ENCODE measurements around the gene CALR3. TPM values are rescaled to one million over a fixed set of nuclear protein-coding genes. Genes with fewer than 3 reads are reported as not detected.
A peak's percentile ranks its signal among the peaks of the same experiment; 100 is the strongest.
"Not testable (repeated sequence)": the region's sequence is repeated elsewhere in the genome, so short reads cannot be mapped to it uniquely, and the experiment has no call there.

CALR3 gene
- total RNA-seq, 8 experiments from 2014 or later, result 0.16 to 0.43 (median 0.27) TPM; not detected in 4

- Histone ChIP-seq H3K4me3 (no peak overlapping the region), H3K4me1 (replicated peaks in 1 of 2) (peaks cover 35 to 41% of the 10 kb centered on the region in 2 donors), H3K27ac (peak overlapping the region in 1 of 2 donors; percentile 59)
- peak in 5 of 8 experiments; percentile 3 to 77 (median 42) for ATAC-seq (replicated peaks in 6 of 8)
- WGBS, 10 experiments, result 27 to 100% (median 80%) methylated on average over 2 to 9 of the region's 25 CpGs; no CpG with 5 or more reads in 2 of the 10 experiments
- in situ Hi-C loops (cut with MboI; ENCODE audit: low pct_unique_long_range_greater_than_20kb in 2 of 9, low sequenced_read_pairs in 9 of 9, unreplicated experiment in 9 of 9), result no loop called here
Observed at GRCh38 chr19:16458391-16459341, 37.3 kb downstream of the CALR3 start.

GRCh38 chr19:16457954-16458331 lies 38.0 kb downstream of the CALR3 start:
- ATAC-seq (replicated peaks in 6 of 8), result peak in 3 of 8 experiments; percentile 4 to 25 (median 7)
- in situ Hi-C loops (cut with MboI; ENCODE audit: low pct_unique_long_range_greater_than_20kb in 2 of 9, low sequenced_read_pairs in 9 of 9, unreplicated experiment in 9 of 9), result no loop called here
- H3K27ac ChIP-seq, result peak overlapping the region in 1 of 2 donors; percentile 59
- H3K4me3 ChIP-seq, result no peak overlapping the region
- WGBS, 10 experiments, result 0% methylated on average over 2 of the region's 8 CpGs; no CpG with 5 or more reads in 9 of the 10 experiments
- peaks cover 39 to 46% of the 10 kb centered on the region in 2 donors for H3K4me1 ChIP-seq (replicated peaks in 1 of 2)

DNA sequence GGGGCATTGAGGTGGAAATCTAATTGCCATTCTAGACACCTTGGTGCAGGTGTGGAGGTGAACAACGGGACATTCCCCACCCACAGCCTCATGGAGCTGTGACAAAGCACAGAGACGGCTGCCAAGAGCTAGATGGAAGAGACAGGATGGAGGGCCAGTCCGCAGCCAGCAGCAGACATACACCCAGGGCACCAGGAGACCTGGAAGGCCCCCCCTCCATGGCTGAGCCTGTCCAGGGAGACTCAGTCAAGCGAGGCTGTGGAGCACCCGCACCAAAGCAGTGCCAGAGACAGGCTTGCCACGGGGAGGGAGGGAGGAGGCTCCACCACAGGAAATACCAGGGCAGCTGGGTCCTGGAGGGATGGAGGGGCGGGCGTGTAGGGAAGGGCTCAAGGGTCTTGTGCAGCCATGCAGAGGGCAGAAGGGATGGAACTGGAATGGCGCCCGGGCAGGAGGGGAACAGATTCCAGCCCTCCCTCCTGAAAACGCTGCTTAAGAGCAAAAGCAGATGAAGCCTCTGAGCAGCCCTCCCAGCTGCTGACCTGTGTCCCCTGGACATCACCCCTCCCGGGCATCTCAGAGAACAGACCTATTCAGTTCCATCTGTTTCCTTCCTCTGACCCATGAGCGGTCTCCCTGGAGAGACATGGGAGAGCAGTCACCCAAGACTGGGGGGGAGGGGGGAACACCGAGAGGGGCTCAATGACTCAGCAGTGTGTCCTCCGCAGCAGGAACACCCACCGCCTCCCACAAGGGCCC lies 38.6 kb downstream of the CALR3 start:
- peak; percentile 5 to 57 (median 49) for ATAC-seq (replicated peaks in 6 of 8)
- in situ Hi-C loops (cut with MboI; ENCODE audit: low pct_unique_long_range_greater_than_20kb in 2 of 9, low sequenced_read_pairs in 9 of 9, unreplicated experiment in 9 of 9), result no loop called here
- no peak overlapping the region for H3K4me3 ChIP-seq
- H3K4me1 ChIP-seq (replicated peaks in 1 of 2), result peaks cover 39 to 46% of the 10 kb centered on the region in 2 donors
- 47 to 100% methylated on average over 1 to 3 of the region's 16 CpGs; no CpG with 5 or more reads in 8 of the 10 experiments for WGBS, 10 experiments
- H3K27ac ChIP-seq, result peak overlapping the region; percentile 59 to 65

DNA sequence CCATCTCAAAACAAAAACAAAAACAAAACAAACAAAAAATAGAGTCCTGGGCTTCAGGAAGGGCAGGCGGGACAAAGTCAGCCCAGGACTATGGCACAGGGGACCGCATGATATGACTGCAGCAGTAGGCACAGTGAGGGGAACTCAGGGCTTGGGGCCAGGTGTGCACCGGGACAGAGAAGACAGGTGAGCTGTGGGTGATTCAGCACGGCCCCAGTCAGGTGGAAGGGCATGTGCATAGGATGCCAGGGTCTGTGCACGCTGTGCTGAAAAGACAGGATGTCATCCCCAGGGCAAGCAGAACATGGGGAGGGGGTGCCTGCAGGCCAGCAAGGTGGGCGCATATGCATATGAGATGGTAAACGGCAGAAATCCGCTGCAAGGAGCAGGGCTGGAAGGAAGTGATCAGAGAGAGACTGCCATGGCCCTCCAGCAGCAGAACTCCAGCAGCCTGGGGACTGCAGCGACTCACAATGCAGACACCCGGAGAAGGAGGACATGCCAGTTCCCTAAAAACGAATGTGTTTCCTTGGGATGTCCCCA lies 39.2 kb downstream of the CALR3 start:
- in situ Hi-C loops (cut with MboI; ENCODE audit: low pct_unique_long_range_greater_than_20kb in 2 of 9, low sequenced_read_pairs in 9 of 9, unreplicated experiment in 9 of 9), result no loop called here
- peak in 1 of 8 experiments; percentile 7 for ATAC-seq (replicated peaks in 6 of 8)
- H3K27ac ChIP-seq, result peak overlapping the region; percentile 59 to 65
- no peak overlapping the region for H3K4me3 ChIP-seq
- WGBS, 10 experiments, result 47 to 100% (median 78%) methylated on average over 1 to 6 of the region's 11 CpGs; no CpG with 5 or more reads in 3 of the 10 experiments
- peaks cover 39 to 46% of the 10 kb centered on the region in 2 donors for H3K4me1 ChIP-seq (replicated peaks in 1 of 2)

DNA sequence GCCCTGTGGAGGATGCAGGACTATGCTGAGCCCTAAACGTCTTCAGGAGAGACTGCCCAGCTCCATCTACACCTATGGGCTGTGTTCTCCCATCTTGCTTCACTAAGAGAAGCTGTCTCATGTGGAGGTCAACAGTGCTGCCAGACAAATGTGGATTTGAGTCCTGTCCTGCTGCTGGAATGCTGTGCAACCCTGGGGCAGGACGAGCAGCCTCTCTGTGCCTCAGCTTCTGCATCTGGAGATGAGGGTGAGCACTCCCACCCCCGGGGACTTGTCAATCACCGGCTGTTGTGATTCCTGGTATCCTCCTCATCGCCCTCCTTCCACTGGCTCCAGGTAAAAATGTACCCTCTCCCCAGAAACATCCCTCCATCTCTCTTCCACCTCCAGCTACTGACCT lies 40.5 kb downstream of the CALR3 start:
- ATAC-seq (replicated peaks in 6 of 8), result no peak
- no peak overlapping the region for H3K27ac ChIP-seq
- peaks cover 39 to 46% of the 10 kb centered on the region in 2 donors for H3K4me1 ChIP-seq (replicated peaks in 1 of 2)
- no peak overlapping the region for H3K4me3 ChIP-seq
- in situ Hi-C loops (cut with MboI; ENCODE audit: low pct_unique_long_range_greater_than_20kb in 2 of 9, low sequenced_read_pairs in 9 of 9, unreplicated experiment in 9 of 9), result no loop called here
- WGBS, 10 experiments, result 80 to 100% (median 93%) methylated on average over 1 to 3 of the region's 5 CpGs; no CpG with 5 or more reads in 5 of the 10 experiments

DNA sequence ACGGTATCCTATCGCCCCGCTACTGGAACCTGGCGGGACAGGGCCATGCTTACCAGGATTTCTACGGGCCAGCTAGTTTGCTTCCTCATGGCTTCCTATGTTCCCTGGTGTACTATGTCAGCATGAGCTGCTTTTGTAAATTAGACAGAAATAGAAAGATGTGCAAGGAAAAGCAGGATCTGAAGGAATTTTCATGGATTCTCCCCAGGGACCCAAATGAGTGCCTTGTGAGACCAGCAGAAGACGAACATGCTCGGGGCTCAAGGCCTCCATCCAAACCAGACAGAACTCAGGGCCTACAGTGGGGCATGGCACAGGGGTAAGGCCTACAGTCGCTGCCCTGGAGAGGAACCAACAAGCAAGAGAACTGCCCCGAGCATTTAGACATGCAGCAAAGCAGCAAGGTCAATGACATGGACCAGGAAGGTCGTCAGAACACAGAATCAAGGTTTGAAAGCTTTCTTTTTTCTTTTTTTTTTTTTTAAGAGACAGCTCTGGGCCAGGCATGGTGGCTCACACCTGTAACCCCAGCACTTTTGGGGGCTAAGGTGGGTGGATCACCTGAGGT lies 41.5 kb downstream of the CALR3 start:
- H3K4me3 ChIP-seq, result no peak overlapping the region
- ATAC-seq (replicated peaks in 6 of 8), result peak in 5 of 8 experiments; percentile 20 to 40 (median 24)
- in situ Hi-C loops (cut with MboI; ENCODE audit: low pct_unique_long_range_greater_than_20kb in 2 of 9, low sequenced_read_pairs in 9 of 9, unreplicated experiment in 9 of 9), result no loop called here
- H3K27ac ChIP-seq, result peak overlapping the region; percentile 38 to 64
- peaks cover 37 to 45% of the 10 kb centered on the region in 2 donors for H3K4me1 ChIP-seq (replicated peaks in 1 of 2)
- 60 to 88% (median 73%) methylated on average over 1 to 9 of the region's 10 CpGs; no CpG with 5 or more reads in 3 of the 10 experiments for WGBS, 10 experiments

- in situ Hi-C loops (cut with MboI; ENCODE audit: low pct_unique_long_range_greater_than_20kb in 2 of 9, low sequenced_read_pairs in 9 of 9, unreplicated experiment in 9 of 9), result no loop called here
- no peak overlapping the region for H3K27ac ChIP-seq
- no peak overlapping the region for H3K4me3 ChIP-seq
- 33 to 100% (median 92%) methylated on average over 1 to 7 of the region's 8 CpGs for WGBS, 10 experiments
- H3K4me1 ChIP-seq (replicated peaks in 1 of 2), result peaks cover 22 to 25% of the 10 kb centered on the region in 2 donors
- ATAC-seq (replicated peaks in 6 of 8), result peak in 1 of 8 experiments; percentile 75
Observed at GRCh38 chr19:16452325-16452724, 43.6 kb downstream of the CALR3 start.

GRCh38 chr19:16449330-16449961 lies 46.5 kb downstream of the CALR3 start:
- 50 to 97% (median 89%) methylated on average over 2 to 6 of the region's 6 CpGs for WGBS, 10 experiments
- Histone ChIP-seq H3K27ac (no peak overlapping the region), H3K4me1 (replicated peaks in 1 of 2) (peaks cover 31 to 33% of the 10 kb centered on the region in 2 donors), H3K4me3 (no peak overlapping the region)
- ATAC-seq (replicated peaks in 6 of 8), result no peak
- in situ Hi-C loops (cut with MboI; ENCODE audit: low pct_unique_long_range_greater_than_20kb in 2 of 9, low sequenced_read_pairs in 9 of 9, unreplicated experiment in 9 of 9), result no loop called here

DNA sequence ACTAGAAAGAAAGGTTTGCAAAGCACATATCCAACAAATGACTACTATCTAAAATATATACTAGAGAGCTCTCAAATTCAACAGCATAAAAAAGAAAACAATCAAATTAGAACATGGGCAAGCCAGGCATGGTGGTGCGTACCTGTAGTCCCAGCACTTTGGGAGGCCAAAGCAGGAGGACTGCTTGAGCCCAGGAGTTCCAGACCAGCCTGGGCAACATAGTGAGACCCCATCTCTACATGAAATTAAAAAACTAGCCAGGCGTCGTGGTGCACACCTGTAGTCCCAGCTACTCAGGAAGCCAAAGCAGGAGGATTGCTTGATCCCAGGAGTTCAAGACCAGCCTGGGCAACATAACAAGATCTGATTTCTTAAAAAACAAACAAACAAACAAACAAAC lies 47.1 kb downstream of the CALR3 start:
- 67 to 100% (median 100%) methylated on average over 1 to 3 of the region's 3 CpGs; no CpG with 5 or more reads in 1 of the 10 experiments for WGBS, 10 experiments
- in situ Hi-C loops (cut with MboI; ENCODE audit: low pct_unique_long_range_greater_than_20kb in 2 of 9, low sequenced_read_pairs in 9 of 9, unreplicated experiment in 9 of 9); ATAC-seq (replicated peaks in 6 of 8); H3K27ac ChIP-seq; H3K4me3 ChIP-seq: not testable (repeated sequence)
- H3K4me1 ChIP-seq (replicated peaks in 1 of 2), result peaks cover 25 to 28% of the 10 kb centered on the region in 2 donors

DNA sequence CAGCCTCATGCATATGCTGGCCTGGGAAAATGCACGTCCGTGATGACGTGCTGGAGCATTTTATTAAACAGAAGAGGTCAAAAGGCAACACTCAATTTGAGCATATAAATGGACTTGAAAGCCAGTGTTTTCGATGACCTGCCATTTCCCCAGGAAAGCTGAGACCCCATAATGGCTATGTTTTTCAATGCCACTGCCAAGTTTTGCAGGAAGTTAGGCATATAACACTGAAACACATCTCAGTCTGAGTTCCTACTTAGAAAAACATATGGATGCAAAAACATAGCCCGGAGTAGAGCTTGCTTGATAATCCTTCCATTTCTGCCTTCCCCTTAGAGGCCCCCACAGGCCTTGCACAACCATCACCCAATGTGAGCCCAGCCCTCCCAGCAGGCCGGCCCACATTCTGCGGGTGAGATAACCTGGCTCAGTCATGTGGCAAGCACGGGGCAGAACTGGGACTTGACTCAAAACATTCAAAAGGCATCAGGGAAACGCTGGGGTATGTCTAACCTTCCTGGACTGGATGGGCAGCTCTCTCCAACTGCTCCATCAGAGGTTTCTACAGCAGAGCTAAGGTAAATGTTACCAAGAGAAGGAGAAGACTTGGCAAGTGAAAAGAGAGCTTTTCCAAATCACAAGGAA lies 49.1 kb downstream of the CALR3 start:
- 6 to 100% (median 58%) methylated on average over 1 to 7 of the region's 9 CpGs; no CpG with 5 or more reads in 2 of the 10 experiments for WGBS, 10 experiments
- Histone ChIP-seq H3K4me3 (no peak overlapping the region), H3K4me1 (replicated peaks in 1 of 2) (peaks cover 31% of the 10 kb centered on the region in 2 donors), H3K27ac (no peak overlapping the region)
- peak; percentile 67 to 99 (median 86) for ATAC-seq (replicated peaks in 6 of 8)
- in situ Hi-C loops (cut with MboI; ENCODE audit: low pct_unique_long_range_greater_than_20kb in 2 of 9, low sequenced_read_pairs in 9 of 9, unreplicated experiment in 9 of 9), result no loop called here

DNA sequence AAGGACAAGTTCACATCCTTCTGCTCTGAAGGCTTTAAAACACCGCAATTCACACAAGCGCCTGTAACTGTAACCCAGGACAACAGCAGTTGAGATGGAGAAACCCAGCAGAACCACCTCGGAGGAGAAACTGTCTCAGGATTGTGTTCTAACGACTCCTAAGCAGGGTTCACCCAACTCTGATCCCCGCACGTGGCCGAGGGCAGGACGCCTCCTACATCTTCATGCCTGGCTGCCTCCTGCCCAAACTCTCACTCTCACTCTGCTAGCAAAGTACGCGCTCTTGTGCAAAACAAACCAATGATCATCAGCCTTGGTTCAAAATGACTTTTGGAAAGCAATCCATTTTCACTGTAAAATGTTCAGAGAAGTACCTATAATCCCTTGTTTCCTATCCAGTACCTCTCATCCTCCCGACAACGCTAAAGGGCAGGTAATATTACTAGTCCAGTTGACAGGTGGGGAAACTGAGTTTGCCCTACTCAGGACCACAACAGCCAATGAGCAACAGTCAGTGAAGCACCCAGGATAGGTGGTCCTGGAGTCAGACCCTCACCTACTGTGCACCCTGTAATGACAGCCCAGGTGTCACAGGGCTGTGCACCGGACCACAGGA lies 49.8 kb downstream of the CALR3 start:
- no peak overlapping the region for H3K27ac ChIP-seq
- peaks cover 33 to 37% of the 10 kb centered on the region in 2 donors for H3K4me1 ChIP-seq (replicated peaks in 1 of 2)
- peak in 3 of 8 experiments; percentile 10 to 22 (median 22) for ATAC-seq (replicated peaks in 6 of 8)
- in situ Hi-C loops (cut with MboI; ENCODE audit: low pct_unique_long_range_greater_than_20kb in 2 of 9, low sequenced_read_pairs in 9 of 9, unreplicated experiment in 9 of 9), result no loop called here
- no peak overlapping the region for H3K4me3 ChIP-seq
- WGBS, 10 experiments, result 60 to 100% (median 83%) methylated on average over 2 to 13 of the region's 13 CpGs
